Measurements from ENCODE around the gene TECPR2. TPM values are rescaled to one million over a fixed set of nuclear protein-coding genes. Genes with fewer than 3 reads are reported as not detected.
A peak's percentile ranks its signal among the peaks of the same experiment; 100 is the strongest.

Gene TECPR2
- total and polyA plus RNA-seq, 4 donors, result 2.0 to 12.6 (median 5.2) TPM

DNA sequence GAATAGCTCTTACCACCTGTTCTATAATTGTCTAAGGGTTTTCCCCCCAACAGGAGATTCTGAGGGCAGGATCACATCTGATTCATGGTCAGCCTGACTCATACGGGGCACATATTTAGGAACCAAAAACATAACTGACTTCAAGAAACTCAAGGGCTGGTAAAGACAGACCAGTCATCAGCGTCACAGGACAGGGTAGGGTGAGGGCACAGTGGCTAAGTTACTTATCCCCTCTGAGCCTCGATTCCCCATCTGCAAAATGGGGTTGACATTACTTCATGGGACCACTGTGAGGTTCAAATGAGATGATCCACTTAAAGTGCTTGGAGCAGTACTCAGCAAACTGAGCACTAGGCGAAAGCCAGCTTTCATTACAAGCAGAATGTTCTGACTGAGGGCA is 657 bp upstream of the TECPR2 start:
- peak overlapping the region; percentile 83 to 98 for H3K9ac ChIP-seq (ENCODE audit: low read depth in 1 of 2, low read length in 2 of 2)
- 17% methylated on average over 4 of the region's 4 CpGs for WGBS
- peak overlapping the region; percentile 78 to 99 (median 97) for H3K4me3 ChIP-seq (ENCODE audit: low read depth in 1 of 3, low read length in 3 of 3)
- TF ChIP-seq SP1 (IDR thresholded peaks at IDR 0.05) (no peak), NR2F2 (IDR thresholded peaks at IDR 0.05) (no peak), FOXA2 (IDR thresholded peaks at IDR 0.05) (no peak), TAF1 (conservative IDR thresholded peaks at IDR 0.05) (no peak), HNF4G (IDR thresholded peaks at IDR 0.05) (no peak), YY1 (IDR thresholded peaks at IDR 0.05) (no peak), FOXA1 (IDR thresholded peaks at IDR 0.05) (no peak), RAD21 (IDR thresholded peaks at IDR 0.05) (no peak), EGR1 (IDR thresholded peaks at IDR 0.05; ENCODE audit: low read depth in 2 of 2) (no peak), JUND (IDR thresholded peaks at IDR 0.05) (no peak), RXRA (IDR thresholded peaks at IDR 0.05) (no peak), GABPA (IDR thresholded peaks at IDR 0.05 in 1 of 2, conservative IDR thresholded peaks at IDR 0.05 in 1 of 2) (no peak), HNF4A (conservative IDR thresholded peaks at IDR 0.05) (no peak)
- TF ChIP-seq, protein P1, sequence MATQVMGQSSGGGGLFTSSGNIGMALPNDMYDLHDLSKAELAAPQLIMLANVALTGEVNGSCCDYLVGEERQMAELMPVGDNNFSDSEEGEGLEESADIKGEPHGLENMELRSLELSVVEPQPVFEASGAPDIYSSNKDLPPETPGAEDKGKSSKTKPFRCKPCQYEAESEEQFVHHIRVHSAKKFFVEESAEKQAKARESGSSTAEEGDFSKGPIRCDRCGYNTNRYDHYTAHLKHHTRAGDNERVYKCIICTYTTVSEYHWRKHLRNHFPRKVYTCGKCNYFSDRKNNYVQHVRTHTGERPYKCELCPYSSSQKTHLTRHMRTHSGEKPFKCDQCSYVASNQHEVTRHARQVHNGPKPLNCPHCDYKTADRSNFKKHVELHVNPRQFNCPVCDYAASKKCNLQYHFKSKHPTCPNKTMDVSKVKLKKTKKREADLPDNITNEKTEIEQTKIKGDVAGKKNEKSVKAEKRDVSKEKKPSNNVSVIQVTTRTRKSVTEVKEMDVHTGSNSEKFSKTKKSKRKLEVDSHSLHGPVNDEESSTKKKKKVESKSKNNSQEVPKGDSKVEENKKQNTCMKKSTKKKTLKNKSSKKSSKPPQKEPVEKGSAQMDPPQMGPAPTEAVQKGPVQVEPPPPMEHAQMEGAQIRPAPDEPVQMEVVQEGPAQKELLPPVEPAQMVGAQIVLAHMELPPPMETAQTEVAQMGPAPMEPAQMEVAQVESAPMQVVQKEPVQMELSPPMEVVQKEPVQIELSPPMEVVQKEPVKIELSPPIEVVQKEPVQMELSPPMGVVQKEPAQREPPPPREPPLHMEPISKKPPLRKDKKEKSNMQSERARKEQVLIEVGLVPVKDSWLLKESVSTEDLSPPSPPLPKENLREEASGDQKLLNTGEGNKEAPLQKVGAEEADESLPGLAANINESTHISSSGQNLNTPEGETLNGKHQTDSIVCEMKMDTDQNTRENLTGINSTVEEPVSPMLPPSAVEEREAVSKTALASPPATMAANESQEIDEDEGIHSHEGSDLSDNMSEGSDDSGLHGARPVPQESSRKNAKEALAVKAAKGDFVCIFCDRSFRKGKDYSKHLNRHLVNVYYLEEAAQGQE (IDR thresholded peaks at IDR 0.05), result no peak
- TF ChIP-seq, protein P2, sequence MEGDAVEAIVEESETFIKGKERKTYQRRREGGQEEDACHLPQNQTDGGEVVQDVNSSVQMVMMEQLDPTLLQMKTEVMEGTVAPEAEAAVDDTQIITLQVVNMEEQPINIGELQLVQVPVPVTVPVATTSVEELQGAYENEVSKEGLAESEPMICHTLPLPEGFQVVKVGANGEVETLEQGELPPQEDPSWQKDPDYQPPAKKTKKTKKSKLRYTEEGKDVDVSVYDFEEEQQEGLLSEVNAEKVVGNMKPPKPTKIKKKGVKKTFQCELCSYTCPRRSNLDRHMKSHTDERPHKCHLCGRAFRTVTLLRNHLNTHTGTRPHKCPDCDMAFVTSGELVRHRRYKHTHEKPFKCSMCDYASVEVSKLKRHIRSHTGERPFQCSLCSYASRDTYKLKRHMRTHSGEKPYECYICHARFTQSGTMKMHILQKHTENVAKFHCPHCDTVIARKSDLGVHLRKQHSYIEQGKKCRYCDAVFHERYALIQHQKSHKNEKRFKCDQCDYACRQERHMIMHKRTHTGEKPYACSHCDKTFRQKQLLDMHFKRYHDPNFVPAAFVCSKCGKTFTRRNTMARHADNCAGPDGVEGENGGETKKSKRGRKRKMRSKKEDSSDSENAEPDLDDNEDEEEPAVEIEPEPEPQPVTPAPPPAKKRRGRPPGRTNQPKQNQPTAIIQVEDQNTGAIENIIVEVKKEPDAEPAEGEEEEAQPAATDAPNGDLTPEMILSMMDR (IDR thresholded peaks at IDR 0.05; ENCODE audit: low read depth, low read length, missing input control), result no peak
- TF ChIP-seq, protein P3, sequence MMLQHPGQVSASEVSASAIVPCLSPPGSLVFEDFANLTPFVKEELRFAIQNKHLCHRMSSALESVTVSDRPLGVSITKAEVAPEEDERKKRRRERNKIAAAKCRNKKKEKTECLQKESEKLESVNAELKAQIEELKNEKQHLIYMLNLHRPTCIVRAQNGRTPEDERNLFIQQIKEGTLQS (IDR thresholded peaks at IDR 0.05), result no peak
- TF ChIP-seq, protein P4, sequence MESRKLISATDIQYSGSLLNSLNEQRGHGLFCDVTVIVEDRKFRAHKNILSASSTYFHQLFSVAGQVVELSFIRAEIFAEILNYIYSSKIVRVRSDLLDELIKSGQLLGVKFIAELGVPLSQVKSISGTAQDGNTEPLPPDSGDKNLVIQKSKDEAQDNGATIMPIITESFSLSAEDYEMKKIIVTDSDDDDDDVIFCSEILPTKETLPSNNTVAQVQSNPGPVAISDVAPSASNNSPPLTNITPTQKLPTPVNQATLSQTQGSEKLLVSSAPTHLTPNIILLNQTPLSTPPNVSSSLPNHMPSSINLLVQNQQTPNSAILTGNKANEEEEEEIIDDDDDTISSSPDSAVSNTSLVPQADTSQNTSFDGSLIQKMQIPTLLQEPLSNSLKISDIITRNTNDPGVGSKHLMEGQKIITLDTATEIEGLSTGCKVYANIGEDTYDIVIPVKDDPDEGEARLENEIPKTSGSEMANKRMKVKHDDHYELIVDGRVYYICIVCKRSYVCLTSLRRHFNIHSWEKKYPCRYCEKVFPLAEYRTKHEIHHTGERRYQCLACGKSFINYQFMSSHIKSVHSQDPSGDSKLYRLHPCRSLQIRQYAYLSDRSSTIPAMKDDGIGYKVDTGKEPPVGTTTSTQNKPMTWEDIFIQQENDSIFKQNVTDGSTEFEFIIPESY (IDR thresholded peaks at IDR 0.05), result no peak
- TF ChIP-seq, protein P5, sequence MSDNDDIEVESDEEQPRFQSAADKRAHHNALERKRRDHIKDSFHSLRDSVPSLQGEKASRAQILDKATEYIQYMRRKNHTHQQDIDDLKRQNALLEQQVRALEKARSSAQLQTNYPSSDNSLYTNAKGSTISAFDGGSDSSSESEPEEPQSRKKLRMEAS (IDR thresholded peaks at IDR 0.05), result no peak
- H3K36me3 ChIP-seq (ENCODE audit: control insufficient read depth in 4 of 4, insufficient read depth in 3 of 4, low read depth in 1 of 4, low read length in 3 of 4), result peaks cover 4 to 14% (median 10%) of the 10 kb centered on the region in 4 donors
- H3K9me3 ChIP-seq (ENCODE audit: control insufficient read depth in 4 of 4, low read length in 3 of 4), result no peaks in the 10 kb centered on the region
- H3K4me1 ChIP-seq (ENCODE audit: control insufficient read depth in 4 of 4, insufficient read depth in 4 of 4, low read length in 3 of 4), result peaks cover 6 to 19% (median 16%) of the 10 kb centered on the region in 4 donors
- DNase-seq (ENCODE audit: low spot score), result no peak
- H3K27ac ChIP-seq (ENCODE audit: low read depth in 1 of 2, low read length in 2 of 2), result peak overlapping the region; percentile 88 to 89
- H3K27me3 ChIP-seq (ENCODE audit: control insufficient read depth in 4 of 4, insufficient read depth in 4 of 4, low read length in 3 of 4), result no peaks in the 10 kb centered on the region
